SK-N-SH (cell line): ENCODE measurements around the gene TTYH3. TPM values are rescaled to one million over a fixed set of nuclear protein-coding genes. Genes with fewer than 3 reads are reported as not detected.

ENCODE experiments used
- CTCF ChIA-PET: fragments of 300-600, 350-600 bp; formaldehyde crosslinking; extraction: SDS; loops from one replicate; lab custom pipeline; 2021; lab: Yijun Ruan, JAX
- POLR2A ChIA-PET: fragments of 350-600 bp; sonication (Branson Sonifier 250); formaldehyde crosslinking; extraction: SDS; loops from one replicate; lab custom pipeline; 2020; ENCODE audit warnings: antibody characterized with exemption, inconsistent platforms; lab: Yijun Ruan, JAX
- DNase-seq: peaks from one replicate; pipeline ENCODE4 v3.0.0; 2012
- H2AFZ ChIP-seq: fragments of 200-600 bp; sonication (generic); 2 replicates; pipeline ENCODE4 v1.8.1; 2016; ENCODE audit warnings: antibody characterized with exemption, mild to moderate bottlenecking, low read depth
- H3F3A ChIP-seq: fragments of 200-600 bp; sonication (generic); replicated peaks from 2 replicates; pipeline ENCODE3; 2016; ENCODE audit warnings: antibody characterized with exemption, mild to moderate bottlenecking; ENCODE audit not compliant: insufficient read depth
- H3K27ac ChIP-seq, 2 experiments: fragments of 200-500 bp in 1 of 2; fragments of 200-600 bp in 1 of 2; sonication (Bioruptor generic) in 1 of 2; sonication (generic), shearing (Covaris generic) in 1 of 2; 2 replicates each; pipeline versions ENCODE4 v1.5.1 to v1.6.1; 2014 to 2016; ENCODE audit warnings: low read depth in 2 of 2, inconsistent platforms in 1 of 2, low read length in 1 of 2, mild to moderate bottlenecking in 1 of 2, mixed read lengths in 1 of 2
- H3K27me3 ChIP-seq: fragments of 200-600 bp; sonication (generic), shearing (Covaris generic); 2 replicates; pipeline ENCODE4 v1.6.1; 2016; ENCODE audit warnings: mixed run types; ENCODE audit not compliant: insufficient read depth
- H3K36me3 ChIP-seq, 2 experiments: fragments of 200-500 bp in 1 of 2; fragments of 200-600 bp in 1 of 2; sonication (Bioruptor generic) in 1 of 2; sonication (generic) in 1 of 2; replicated peaks in 1 of 2; 2 replicates each; pipeline versions ENCODE3 to v1.5.1; 2014 to 2016; ENCODE audit warnings: low read length in 1 of 2, mild to moderate bottlenecking in 1 of 2; ENCODE audit not compliant: insufficient read depth in 2 of 2, control insufficient read depth in 1 of 2
- H3K4me1 ChIP-seq, 2 experiments: fragments of 200-500 bp in 1 of 2; fragments of 200-600 bp in 1 of 2; sonication (Bioruptor generic) in 1 of 2; sonication (generic), shearing (Covaris generic) in 1 of 2; 2 replicates each; pipeline versions ENCODE4 v1.5.1 to v1.6.1; 2014 to 2016; ENCODE audit warnings: low read depth in 1 of 2, low read length in 1 of 2, mixed run types in 1 of 2; ENCODE audit not compliant: insufficient read depth in 2 of 2, control insufficient read depth in 1 of 2
- H3K4me2 ChIP-seq: fragments of 200-600 bp; sonication (generic), shearing (Covaris generic); 2 replicates; pipeline ENCODE4 v1.6.1; 2017; ENCODE audit warnings: mixed run types
- H3K4me3 ChIP-seq, 2 experiments: fragments of 200-500 bp in 1 of 2; fragments of 200-600 bp in 1 of 2; sonication (Bioruptor generic) in 1 of 2; sonication (generic), shearing (Covaris generic) in 1 of 2; 2 replicates each; pipeline versions ENCODE4 v1.5.1 to v1.8.1; 2014 to 2016; ENCODE audit warnings: low read depth in 2 of 2, inconsistent platforms in 1 of 2, low read length in 1 of 2, mild to moderate bottlenecking in 1 of 2, mixed read lengths in 1 of 2, moderate library complexity in 1 of 2
- H3K79me2 ChIP-seq: fragments of 200-600 bp; sonication (generic); 2 replicates; pipeline ENCODE4 v1.8.1; 2017; ENCODE audit warnings: mild to moderate bottlenecking; ENCODE audit not compliant: insufficient read depth
- H3K9ac ChIP-seq: fragments of 200-600 bp; sonication (generic); 2 replicates; pipeline ENCODE4 v1.6.1; 2017; ENCODE audit warnings: mixed run types
- H3K9me2 ChIP-seq: fragments of 200-600 bp; sonication (generic); 2 replicates; pipeline ENCODE4 v1.6.1; 2017; ENCODE audit warnings: mixed run types
- H3K9me3 ChIP-seq: fragments of 200-600 bp; sonication (generic); 2 replicates; pipeline ENCODE4 v1.6.1; 2017; ENCODE audit warnings: mixed run types, mild to moderate bottlenecking, moderate library complexity
- H4K20me1 ChIP-seq: fragments of 200-600 bp; sonication (generic); 2 replicates; pipeline ENCODE4 v1.6.1; 2017; ENCODE audit warnings: mild to moderate bottlenecking, mixed run types; ENCODE audit not compliant: insufficient read depth
- EP300 ChIP-seq, 2 experiments: IDR thresholded peaks; 2 replicates each; pipeline versions ENCODE4 v1.4.0 to v1.6.1; 2012; ENCODE audit warnings: borderline replicate concordance in 1 of 2, low read depth in 1 of 2, low read length in 1 of 2
- GABPA ChIP-seq: IDR thresholded peaks from 2 replicates; pipeline ENCODE4 v1.4.0; 2012; ENCODE audit warnings: low read depth, mild to moderate bottlenecking
- GATA2 ChIP-seq: sonication (generic); formaldehyde crosslinking; IDR thresholded peaks from 2 replicates; pipeline ENCODE4 v1.5.0; 2020; ENCODE audit warnings: mild to moderate bottlenecking, missing genetic modification reagents
- JUND ChIP-seq: IDR thresholded peaks from 2 replicates; pipeline ENCODE4 v1.4.0; 2012
- MEF2A ChIP-seq: IDR thresholded peaks from 2 replicates; pipeline ENCODE4 v1.4.0; 2012; ENCODE audit warnings: low read depth, borderline replicate concordance
- SIN3A ChIP-seq: IDR thresholded peaks from 2 replicates; pipeline ENCODE4 v1.6.1; 2012; ENCODE audit warnings: low read depth, mild to moderate bottlenecking, low read length, moderate library complexity, borderline replicate concordance
- USF2 ChIP-seq: fragments of 150-350 bp; IDR thresholded peaks from 2 replicates; pipeline ENCODE4 v1.6.1; 2017; ENCODE audit warnings: antibody characterized with exemption, low read length, low read depth, borderline replicate concordance
- WGBS: methylation state at CpG from one replicate; pipeline ENCODE4 v1.1.6; 2017; ENCODE audit warnings: low lambda C conversion rate; 5-methylcytosine and 5-hydroxymethylcytosine counted together
- polyA plus RNA-seq, 3 experiments: library from polyadenylated mRNA; depleted of rRNA; stranded (reverse); fragments of >200 nt; gene quantifications; 2 replicates each; pipeline ENCODE4 v1.2.3, GENCODE V29; 2012
- TF ChIP-seq, protein P1 (sequence below): IDR thresholded peaks from 2 replicates; pipeline ENCODE4; 2012
- TF ChIP-seq, protein P2 (sequence below): IDR thresholded peaks from 2 replicates; pipeline ENCODE4 v1.4.0; 2012; ENCODE audit warnings: low read depth, borderline replicate concordance

The TTYH3 gene
- polyA plus RNA-seq, 1 of the 3 experiments (the other 2 are of a cell fraction) = 105 TPM

DNA sequence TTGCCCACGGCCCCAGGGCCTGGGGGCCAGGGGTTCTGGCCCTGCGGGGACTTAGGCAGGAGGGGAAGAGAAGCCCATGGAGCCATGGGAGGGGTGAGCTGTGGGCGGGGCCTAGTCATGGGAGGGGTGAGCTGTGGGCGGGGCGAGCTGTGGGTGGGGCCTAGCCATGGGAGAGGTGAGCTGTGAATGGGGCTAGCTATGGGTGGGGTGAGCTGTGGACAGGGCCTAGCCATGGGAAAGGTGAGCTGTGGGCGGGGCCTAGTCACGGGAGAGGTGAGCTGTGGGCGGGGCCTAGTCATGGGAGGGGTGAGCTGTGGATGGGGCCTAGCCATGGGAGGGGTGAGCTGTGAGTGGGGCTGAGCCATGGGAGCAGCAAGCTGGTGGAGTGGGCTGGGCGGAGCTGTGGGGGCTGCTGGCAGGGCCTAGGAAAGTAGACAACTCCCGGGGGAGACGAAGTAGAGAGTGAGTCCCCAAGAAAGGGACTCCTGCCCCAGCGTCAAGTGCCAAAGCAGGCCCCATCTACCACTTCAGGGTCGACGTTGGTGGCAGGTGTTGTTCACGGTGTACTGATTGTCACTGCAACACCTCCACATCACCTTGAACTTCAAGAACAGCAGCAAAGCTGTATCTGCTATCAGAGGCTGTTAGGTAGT, 19.2 kb upstream of the TTYH3 start (continued):
- TF ChIP-seq, protein P1, sequence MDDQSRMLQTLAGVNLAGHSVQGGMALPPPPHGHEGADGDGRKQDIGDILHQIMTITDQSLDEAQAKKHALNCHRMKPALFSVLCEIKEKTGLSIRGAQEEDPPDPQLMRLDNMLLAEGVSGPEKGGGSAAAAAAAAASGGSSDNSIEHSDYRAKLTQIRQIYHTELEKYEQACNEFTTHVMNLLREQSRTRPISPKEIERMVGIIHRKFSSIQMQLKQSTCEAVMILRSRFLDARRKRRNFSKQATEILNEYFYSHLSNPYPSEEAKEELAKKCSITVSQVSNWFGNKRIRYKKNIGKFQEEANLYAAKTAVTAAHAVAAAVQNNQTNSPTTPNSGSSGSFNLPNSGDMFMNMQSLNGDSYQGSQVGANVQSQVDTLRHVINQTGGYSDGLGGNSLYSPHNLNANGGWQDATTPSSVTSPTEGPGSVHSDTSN = no peak
- TF ChIP-seq MEF2A = no peak
- TF ChIP-seq, protein P2, sequence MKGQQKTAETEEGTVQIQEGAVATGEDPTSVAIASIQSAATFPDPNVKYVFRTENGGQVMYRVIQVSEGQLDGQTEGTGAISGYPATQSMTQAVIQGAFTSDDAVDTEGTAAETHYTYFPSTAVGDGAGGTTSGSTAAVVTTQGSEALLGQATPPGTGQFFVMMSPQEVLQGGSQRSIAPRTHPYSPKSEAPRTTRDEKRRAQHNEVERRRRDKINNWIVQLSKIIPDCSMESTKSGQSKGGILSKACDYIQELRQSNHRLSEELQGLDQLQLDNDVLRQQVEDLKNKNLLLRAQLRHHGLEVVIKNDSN = no peak
- no peak for TF ChIP-seq SIN3A
- no peak for TF ChIP-seq JUND
- no peak for TF ChIP-seq GABPA

- H3K4me2 ChIP-seq = no peak overlapping the region
- no peak for DNase-seq
- no peaks in the 10 kb centered on the region for H3K36me3 ChIP-seq
- H3K9me3 ChIP-seq = no peaks in the 10 kb centered on the region
- no peaks in the 10 kb centered on the region for H3F3A ChIP-seq
- TF ChIP-seq USF2 = no peak
- H3K27ac ChIP-seq = peak overlapping the region in 1 of 2 experiments; percentile 40; a peak in 2 of 4 replicates
- 89% methylated on average over 17 of the region's 19 CpGs for WGBS
- ChIA-PET POLR2A (interaction anchor here (1.3 to 1.5 kb wide), 2 partner anchors 9 to 18 kb away, joined by 4 read pairs; partner anchors contain the start of gene TTYH3), CTCF (interaction anchor here (0.6 to 4.1 kb wide), 11 partner anchors 7 to 162 kb away, joined by 3 to 16 read pairs (median 4); no protein-coding TSS in a partner anchor)
- H3K9me2 ChIP-seq = no peaks in the 10 kb centered on the region
- H3K27me3 ChIP-seq = no peaks in the 10 kb centered on the region
- H3K4me1 ChIP-seq = peaks cover 0 to 46% of the 10 kb centered on the region in 2 experiments; a peak in 2 of 4 replicates
- no peaks in the 10 kb centered on the region for H4K20me1 ChIP-seq
- no peaks in the 10 kb centered on the region for H3K79me2 ChIP-seq
- no peak overlapping the region for H3K9ac ChIP-seq
- H2AFZ ChIP-seq = no peak overlapping the region
- H3K4me3 ChIP-seq = no peak overlapping the region
These were observed 18.5 kb upstream of the TTYH3 start for GRCh38 chr7:2613098-2613930.

DNA sequence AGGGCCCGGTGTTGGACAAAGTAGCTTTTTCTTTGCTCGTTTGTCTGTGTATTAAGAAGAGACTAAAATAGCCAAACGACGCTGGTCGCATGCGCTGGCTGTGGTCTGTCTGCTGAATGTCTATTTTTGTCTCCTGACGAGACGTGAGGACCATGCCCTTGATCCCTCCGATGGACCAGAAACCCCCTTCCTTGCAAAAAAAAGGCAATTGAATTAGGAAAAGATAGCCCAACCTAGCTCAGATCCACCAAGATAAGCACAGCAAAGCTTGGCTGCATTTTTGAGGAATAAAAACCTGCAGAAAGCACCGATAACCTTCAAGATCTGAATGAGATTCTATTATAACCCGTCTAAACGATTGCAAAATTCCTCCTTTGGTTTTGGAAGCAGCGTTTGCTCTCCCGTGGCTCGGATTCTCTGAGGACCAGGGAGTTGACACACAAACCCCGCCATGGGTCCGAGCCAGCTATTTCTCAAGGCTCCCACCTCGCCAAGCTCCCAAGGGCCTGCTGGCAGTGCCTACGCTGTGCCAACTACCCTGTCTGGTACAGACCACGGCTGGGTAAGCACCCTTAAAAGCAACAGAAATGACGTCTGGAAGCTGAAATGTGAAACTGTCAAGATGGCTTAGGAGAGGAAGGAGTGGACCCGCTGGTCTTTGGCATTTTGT, 17.7 kb upstream of the TTYH3 start:
- ChIA-PET CTCF (interaction anchor here (0.8 to 4.1 kb wide), 13 partner anchors 8 to 162 kb away, joined by 3 to 16 read pairs (median 5); no protein-coding TSS in a partner anchor), POLR2A (interaction anchor here (1.3 to 1.5 kb wide), 2 partner anchors 8 to 17 kb away, joined by 4 read pairs; partner anchors contain the start of gene TTYH3)
- peak; percentile 77 for DNase-seq
- H3K4me2 ChIP-seq = no peak overlapping the region
- H4K20me1 ChIP-seq = no peaks in the 10 kb centered on the region
- H2AFZ ChIP-seq = no peak overlapping the region
- peaks cover 3% of the 10 kb centered on the region for H3F3A ChIP-seq
- H3K9me3 ChIP-seq = no peaks in the 10 kb centered on the region
- H3K79me2 ChIP-seq = no peaks in the 10 kb centered on the region
- no peak overlapping the region for H3K9ac ChIP-seq
- no peaks in the 10 kb centered on the region for H3K27me3 ChIP-seq
- 62% methylated on average over 22 of the region's 22 CpGs for WGBS
- TF ChIP-seq EP300 (IDR thresholded peaks at IDR 0.05; ENCODE audit: borderline replicate concordance in 1 of 2, low read depth in 1 of 2, low read length in 1 of 2) (no peak), GATA2 (CRISPR knock-in tag) (peak; percentile 77)
- H3K27ac ChIP-seq = peak overlapping the region in 1 of 2 experiments; percentile 40; a peak in 2 of 4 replicates
- H3K36me3 ChIP-seq = no peaks in the 10 kb centered on the region
- H3K4me1 ChIP-seq = peaks cover 0 to 46% of the 10 kb centered on the region in 2 experiments; a peak in 3 of 4 replicates
- H3K9me2 ChIP-seq = no peaks in the 10 kb centered on the region
- no peak overlapping the region for H3K4me3 ChIP-seq
